SU-DHL-6 (cell line): ENCODE measurements around the gene FTL.

Experiments used
- EZH2phosphoT487 ChIP-seq: fragments of 200-600 bp; sonication (generic), shearing (Covaris generic); conservative IDR thresholded peaks from 2 replicates; pipeline ENCODE4 v1.6.1; 2018; ENCODE audit warnings: mild to moderate bottlenecking, antibody characterized with exemption, low read length, moderate library complexity, mixed read lengths
- TF ChIP-seq, protein P1 (sequence below): fragments of 200-600 bp; sonication (generic); IDR thresholded peaks from one replicate; pipeline ENCODE4 v1.5.1; 2017; ENCODE audit warnings: antibody characterized with exemption, mild to moderate bottlenecking, low read length, moderate library complexity; ENCODE audit not compliant: insufficient read depth, poor library complexity, severe bottlenecking

DNA sequence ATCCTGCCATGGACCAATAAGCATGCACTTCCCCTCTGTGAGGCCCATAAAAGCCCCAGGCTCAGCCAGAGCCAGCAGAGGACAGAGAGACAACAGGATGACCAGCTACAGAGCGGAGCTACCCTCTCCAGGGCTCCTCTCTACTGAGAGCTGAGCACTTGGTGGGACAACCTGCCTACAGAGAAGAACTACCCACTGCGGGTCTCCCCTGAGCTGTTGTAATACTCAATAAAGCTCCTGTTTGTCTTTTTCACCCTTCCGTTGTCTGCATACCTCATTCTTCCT lies 17.9 kb upstream of the FTL start:
- TF ChIP-seq, protein P1, sequence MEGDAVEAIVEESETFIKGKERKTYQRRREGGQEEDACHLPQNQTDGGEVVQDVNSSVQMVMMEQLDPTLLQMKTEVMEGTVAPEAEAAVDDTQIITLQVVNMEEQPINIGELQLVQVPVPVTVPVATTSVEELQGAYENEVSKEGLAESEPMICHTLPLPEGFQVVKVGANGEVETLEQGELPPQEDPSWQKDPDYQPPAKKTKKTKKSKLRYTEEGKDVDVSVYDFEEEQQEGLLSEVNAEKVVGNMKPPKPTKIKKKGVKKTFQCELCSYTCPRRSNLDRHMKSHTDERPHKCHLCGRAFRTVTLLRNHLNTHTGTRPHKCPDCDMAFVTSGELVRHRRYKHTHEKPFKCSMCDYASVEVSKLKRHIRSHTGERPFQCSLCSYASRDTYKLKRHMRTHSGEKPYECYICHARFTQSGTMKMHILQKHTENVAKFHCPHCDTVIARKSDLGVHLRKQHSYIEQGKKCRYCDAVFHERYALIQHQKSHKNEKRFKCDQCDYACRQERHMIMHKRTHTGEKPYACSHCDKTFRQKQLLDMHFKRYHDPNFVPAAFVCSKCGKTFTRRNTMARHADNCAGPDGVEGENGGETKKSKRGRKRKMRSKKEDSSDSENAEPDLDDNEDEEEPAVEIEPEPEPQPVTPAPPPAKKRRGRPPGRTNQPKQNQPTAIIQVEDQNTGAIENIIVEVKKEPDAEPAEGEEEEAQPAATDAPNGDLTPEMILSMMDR = no peak
- TF ChIP-seq EZH2phosphoT487 = no peak
